ENCODE measurements around the gene RABEP1. TPM values are rescaled to one million over a fixed set of nuclear protein-coding genes. Genes with fewer than 3 reads are reported as not detected.

RABEP1 gene
- total RNA-seq, 4 donors from 2014 or later, result 36.0 to 57.7 (median 40.9) TPM

DNA sequence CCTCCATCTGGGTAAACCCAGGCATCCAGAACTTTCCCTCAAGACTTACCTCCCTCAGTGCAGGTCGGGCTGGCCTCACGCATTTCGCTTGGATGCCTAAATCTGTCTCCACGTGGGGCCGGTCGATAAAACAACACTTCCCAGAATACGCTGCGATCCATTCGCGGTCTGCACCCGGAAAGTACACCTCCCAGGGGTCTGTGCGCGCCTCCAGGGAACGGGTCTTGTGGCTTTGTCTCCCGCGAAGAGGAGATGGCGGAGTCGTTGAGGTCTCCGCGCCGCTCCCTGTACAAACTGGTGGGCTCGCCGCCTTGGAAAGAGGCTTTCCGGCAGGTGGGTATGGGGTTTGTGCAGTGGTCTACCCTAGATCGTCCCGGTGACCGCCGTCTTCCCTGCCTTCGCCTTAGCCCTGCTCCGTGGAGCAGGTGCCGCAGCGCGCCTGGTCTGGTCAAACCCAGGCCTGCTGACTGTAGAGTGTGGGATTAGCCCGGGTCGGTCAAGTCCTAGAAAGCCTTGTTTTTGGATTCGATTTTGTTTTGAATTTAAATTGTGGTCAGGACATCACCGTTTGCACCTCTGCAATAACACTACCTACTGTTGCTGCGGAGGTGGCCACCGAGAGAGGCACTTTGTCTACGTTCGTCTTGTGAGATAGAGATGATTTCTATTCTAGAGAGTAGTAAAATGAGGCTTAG, 138.0 kb downstream of the RABEP1 start, which contains the start of gene RPAIN:
Gene RPAIN (plus strand): TSS at position 224 of the 695 bp plus-strand sequence. CDS start 29 bp downstream, at position 253.
- Histone ChIP-seq H3K9me3 (no peaks in the 10 kb centered on the region), H3K4me3 (replicated peaks in 1 of 3) (peak within 1 kb of the TSS; percentile 50 to 91 (median 71)), H3K4me1 (peaks cover 21 to 31% of the 10 kb centered on the region in 2 donors), H3K27me3 (no peaks in the 10 kb centered on the region), H3K27ac (peak within 1 kb of the TSS; percentile 94 to 96 (median 95)), H3K36me3 (peaks cover 14 to 20% of the 10 kb centered on the region in 2 donors)
- intact Hi-C loops (cut with DNase I), result no loop called here
- TF ChIP-seq POLR2A (IDR thresholded peaks at IDR 0.05), result peak; percentile 8 to 59
- TF ChIP-seq, protein P1, sequence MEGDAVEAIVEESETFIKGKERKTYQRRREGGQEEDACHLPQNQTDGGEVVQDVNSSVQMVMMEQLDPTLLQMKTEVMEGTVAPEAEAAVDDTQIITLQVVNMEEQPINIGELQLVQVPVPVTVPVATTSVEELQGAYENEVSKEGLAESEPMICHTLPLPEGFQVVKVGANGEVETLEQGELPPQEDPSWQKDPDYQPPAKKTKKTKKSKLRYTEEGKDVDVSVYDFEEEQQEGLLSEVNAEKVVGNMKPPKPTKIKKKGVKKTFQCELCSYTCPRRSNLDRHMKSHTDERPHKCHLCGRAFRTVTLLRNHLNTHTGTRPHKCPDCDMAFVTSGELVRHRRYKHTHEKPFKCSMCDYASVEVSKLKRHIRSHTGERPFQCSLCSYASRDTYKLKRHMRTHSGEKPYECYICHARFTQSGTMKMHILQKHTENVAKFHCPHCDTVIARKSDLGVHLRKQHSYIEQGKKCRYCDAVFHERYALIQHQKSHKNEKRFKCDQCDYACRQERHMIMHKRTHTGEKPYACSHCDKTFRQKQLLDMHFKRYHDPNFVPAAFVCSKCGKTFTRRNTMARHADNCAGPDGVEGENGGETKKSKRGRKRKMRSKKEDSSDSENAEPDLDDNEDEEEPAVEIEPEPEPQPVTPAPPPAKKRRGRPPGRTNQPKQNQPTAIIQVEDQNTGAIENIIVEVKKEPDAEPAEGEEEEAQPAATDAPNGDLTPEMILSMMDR (IDR thresholded peaks at IDR 0.05), result peak in 1 of 6 experiments; percentile 24
- DNase-seq, result peak; percentile 90 to 92
- 0 to 1% methylated on average over 28 to 31 of the region's 41 CpGs for WGBS, 2 donors

DNA sequence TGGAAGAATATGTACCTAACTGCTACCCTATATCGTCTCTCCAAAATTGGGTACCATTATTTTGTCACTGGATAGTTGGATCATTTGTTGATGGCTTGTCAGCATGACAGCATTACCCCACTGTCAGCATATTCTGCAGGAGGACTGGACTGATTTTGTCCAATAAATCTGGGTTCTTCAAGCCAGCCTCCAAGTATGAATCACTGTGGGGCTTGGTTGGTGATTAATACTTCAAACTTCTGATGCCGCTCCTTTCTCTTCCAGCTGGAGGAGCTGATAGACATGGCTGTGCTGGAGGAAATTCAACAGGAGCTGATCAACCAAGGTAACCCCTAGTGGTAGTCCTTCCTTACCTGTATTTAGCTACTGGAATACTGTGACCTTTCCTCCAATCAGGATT, 140.4 kb downstream of the RABEP1 start:
- peaks cover 15 to 19% of the 10 kb centered on the region in 2 donors for H3K4me1 ChIP-seq
- no peaks in the 10 kb centered on the region for H3K27me3 ChIP-seq
- WGBS, 2 donors, result 90 to 96% methylated on average over 2 of the region's 2 CpGs
- no peaks in the 10 kb centered on the region for H3K9me3 ChIP-seq
- peaks cover 22 to 38% of the 10 kb centered on the region in 2 donors for H3K36me3 ChIP-seq
- intact Hi-C loops (cut with DNase I), result no loop called here
- H3K27ac ChIP-seq, result no peak overlapping the region
- DNase-seq, result no peak
- TF ChIP-seq, protein P1 (IDR thresholded peaks at IDR 0.05), result no peak
- TF ChIP-seq POLR2A (IDR thresholded peaks at IDR 0.05), result no peak
- no peak overlapping the region for H3K4me3 ChIP-seq (replicated peaks in 1 of 3)

DNA sequence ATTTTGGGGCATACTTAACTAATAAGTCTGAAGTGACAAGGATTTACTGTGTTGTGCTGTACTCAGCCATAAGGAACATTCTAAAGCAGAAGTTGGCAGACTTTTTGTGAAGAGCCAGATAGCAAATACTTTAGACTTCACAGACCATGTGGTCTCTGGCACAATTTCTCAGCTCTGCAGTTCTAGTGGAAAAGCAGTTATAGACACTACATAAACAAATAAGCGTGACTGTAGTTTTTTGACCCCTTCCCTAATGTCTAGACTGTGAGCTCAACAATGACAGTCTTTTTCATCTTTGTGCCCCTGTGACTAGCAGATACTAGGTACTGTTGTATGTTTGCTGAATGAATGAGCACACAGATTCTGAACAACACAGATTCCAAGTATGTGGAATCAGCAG, 142.8 kb downstream of the RABEP1 start:
- Histone ChIP-seq H3K27ac (no peak overlapping the region), H3K27me3 (no peaks in the 10 kb centered on the region), H3K36me3 (peaks cover 22 to 47% of the 10 kb centered on the region in 2 donors), H3K9me3 (no peaks in the 10 kb centered on the region), H3K4me1 (peaks cover 9% of the 10 kb centered on the region in 2 donors), H3K4me3 (replicated peaks in 1 of 3) (no peak overlapping the region)
- no peak for DNase-seq
- intact Hi-C loops (cut with DNase I), result no loop called here
- WGBS, 2 donors, result 76 to 77% methylated on average over 1 of the region's 1 CpG
- TF ChIP-seq, protein P1 (IDR thresholded peaks at IDR 0.05), result no peak
- no peak for TF ChIP-seq POLR2A (IDR thresholded peaks at IDR 0.05)

DNA sequence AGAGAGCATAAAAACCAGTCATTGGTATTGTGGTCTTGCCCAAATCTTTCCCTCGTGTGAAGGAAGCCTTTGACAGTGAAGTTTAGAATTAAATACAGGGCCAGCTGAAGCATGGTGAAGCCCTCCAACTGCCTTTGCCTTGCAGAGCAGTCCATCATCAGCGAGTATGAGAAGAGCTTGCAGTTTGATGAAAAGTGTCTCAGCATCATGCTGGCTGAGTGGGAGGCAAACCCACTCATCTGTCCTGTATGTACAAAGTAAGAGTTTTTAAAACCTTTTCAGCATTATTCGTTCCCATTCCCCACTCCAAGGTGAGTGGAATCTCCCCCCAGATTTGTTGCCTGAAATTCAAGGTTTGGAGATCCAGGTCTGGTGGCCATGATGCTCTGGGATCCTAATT, 143.7 kb downstream of the RABEP1 start:
- Histone ChIP-seq H3K36me3 (peaks cover 22 to 48% of the 10 kb centered on the region in 2 donors), H3K4me3 (replicated peaks in 1 of 3) (no peak overlapping the region), H3K27me3 (no peaks in the 10 kb centered on the region), H3K27ac (no peak overlapping the region), H3K9me3 (no peaks in the 10 kb centered on the region), H3K4me1 (peaks cover 5 to 6% of the 10 kb centered on the region in 2 donors)
- TF ChIP-seq, protein P1 (IDR thresholded peaks at IDR 0.05), result no peak
- no peak for TF ChIP-seq POLR2A (IDR thresholded peaks at IDR 0.05)
- WGBS, 2 donors, result 70 to 78% methylated on average over 3 of the region's 3 CpGs
- intact Hi-C loops (cut with DNase I), result no loop called here
- DNase-seq, result no peak

DNA sequence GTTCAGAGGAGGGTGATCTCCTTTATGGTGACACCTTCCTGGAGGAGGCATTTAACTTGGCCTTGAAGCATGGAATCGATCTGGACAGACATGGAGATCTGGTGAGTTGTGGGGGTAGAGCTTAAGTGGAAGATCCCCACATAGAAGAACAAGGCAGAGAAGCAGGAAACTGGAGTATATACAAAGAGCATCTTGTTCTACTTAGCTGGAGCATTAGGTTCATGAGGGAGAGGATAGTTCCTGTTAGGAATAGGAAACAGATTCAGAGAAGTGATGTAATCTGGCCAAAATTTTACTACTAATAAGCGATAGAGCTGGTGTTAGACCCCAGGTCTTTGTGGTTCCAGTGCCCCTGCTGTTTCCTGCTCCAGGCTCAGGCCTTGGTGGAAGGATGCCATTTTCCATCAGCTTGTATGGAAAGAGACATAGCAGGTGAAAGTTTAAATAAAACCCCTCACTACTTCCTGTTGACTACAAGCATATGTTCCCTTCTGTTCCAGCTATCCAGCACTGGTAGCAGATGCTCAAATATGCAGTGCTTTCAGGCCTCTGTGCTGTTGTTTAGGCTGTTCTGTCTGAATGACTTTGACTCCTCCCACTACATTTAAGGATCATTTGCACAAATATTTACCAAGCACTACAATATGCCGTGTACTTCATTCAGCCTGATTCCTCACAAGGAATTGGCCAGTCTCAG, 147.3 kb downstream of the RABEP1 start:
- 87 to 89% methylated on average over 3 of the region's 3 CpGs for WGBS, 2 donors
- no peaks in the 10 kb centered on the region for H3K27me3 ChIP-seq
- H3K4me3 ChIP-seq (replicated peaks in 1 of 3), result no peak overlapping the region
- no peak overlapping the region for H3K27ac ChIP-seq
- DNase-seq, result no peak
- no peak for TF ChIP-seq POLR2A (IDR thresholded peaks at IDR 0.05)
- TF ChIP-seq, protein P1 (IDR thresholded peaks at IDR 0.05), result no peak
- H3K9me3 ChIP-seq, result no peaks in the 10 kb centered on the region
- no peaks in the 10 kb centered on the region for H3K4me1 ChIP-seq
- intact Hi-C loops (cut with DNase I), result no loop called here
- H3K36me3 ChIP-seq, result peaks cover 42 to 69% of the 10 kb centered on the region in 2 donors
